ENCODE results near the gene KCND3. TPM values are rescaled to one million over a fixed set of nuclear protein-coding genes. Genes with fewer than 3 reads are reported as not detected.

KCND3 gene
- polyA plus RNA-seq (2013, experiment 1 of 4) = 0.98 TPM
- 0.85 TPM for polyA plus RNA-seq (2013, experiment 2 of 4)
- 0.43 TPM for polyA plus RNA-seq (2013, experiment 3 of 4)
- 0.81 TPM for polyA plus RNA-seq (2013, experiment 4 of 4)

DNA sequence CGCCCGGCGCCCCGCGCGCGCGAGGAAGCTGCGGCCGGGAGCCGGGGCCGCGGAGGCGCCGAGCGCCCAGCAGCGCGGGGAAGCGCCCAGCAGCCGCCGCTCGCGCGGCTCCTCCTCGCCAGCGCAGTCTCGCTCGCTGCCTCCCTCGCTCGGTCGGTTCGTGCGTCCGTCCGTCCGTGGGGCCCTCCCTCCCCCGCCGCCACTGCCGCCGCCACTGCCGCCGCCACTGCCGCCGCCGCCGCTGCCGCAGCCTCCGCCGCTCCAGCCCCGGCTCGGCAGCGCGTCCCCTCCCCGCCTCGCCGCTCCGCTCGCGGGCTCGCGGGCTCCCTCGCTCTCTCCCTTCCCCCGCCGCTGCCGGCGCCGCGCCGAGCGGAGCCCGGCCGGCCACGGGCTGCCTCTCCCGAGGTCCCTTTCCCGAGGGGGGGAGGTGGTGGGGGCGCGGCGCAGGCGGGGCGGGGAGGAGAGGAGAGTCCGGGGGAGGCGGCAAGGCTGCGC is at the start of gene KCND3:
KCND3 (minus strand) TSS at position 138 of the 495 bp plus-strand sequence.
- peak within 1 kb of the TSS; percentile 36 for H3K4me3 ChIP-seq (ENCODE audit: insufficient read depth, low read depth, low read length)
- H3K36me3 ChIP-seq (ENCODE audit: control insufficient read depth, insufficient read depth, low read length) = no peaks in the 10 kb centered on the region
- no peaks in the 10 kb centered on the region for H3K9me3 ChIP-seq (ENCODE audit: control insufficient read depth, low read length)
- 0 to 1% methylated on average over 81 to 83 of the region's 83 CpGs for WGBS, 2 experiments
- H3K27ac ChIP-seq (ENCODE audit: insufficient read depth, low read depth, low read length, poor library complexity, severe bottlenecking) = no peak within 1 kb of the TSS
- peaks cover 70% of the 10 kb centered on the region for H3K27me3 ChIP-seq (ENCODE audit: control insufficient read depth, insufficient read depth, low read length, poor library complexity, severe bottlenecking)
- H3K4me1 ChIP-seq (ENCODE audit: control insufficient read depth, insufficient read depth, low read length) = peaks cover 8% of the 10 kb centered on the region

DNA sequence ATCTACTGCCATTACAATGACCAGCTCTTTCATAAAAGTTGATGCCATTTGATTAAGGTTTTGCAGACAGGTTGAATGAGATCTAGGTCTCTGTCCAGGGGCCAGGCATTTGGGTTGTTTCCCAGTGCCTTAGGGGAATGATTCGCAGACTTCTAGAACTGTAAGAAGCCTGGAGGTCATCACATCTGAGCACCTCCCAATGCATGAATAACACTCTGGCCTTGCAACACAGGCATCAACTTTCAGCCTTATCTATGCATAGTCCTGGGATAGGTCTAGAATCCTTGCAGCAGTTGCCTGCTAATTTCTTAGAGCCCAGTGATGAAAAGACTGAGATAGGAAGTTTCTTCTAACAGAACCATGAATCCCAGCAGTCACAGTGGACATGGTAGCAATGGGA is 44.8 kb upstream of the KCND3 start:
- 97 to 100% methylated on average over 1 of the region's 1 CpG for WGBS, 2 experiments
- Histone ChIP-seq H3K27me3 (ENCODE audit: control insufficient read depth, insufficient read depth, low read length, poor library complexity, severe bottlenecking) (no peaks in the 10 kb centered on the region), H3K36me3 (ENCODE audit: control insufficient read depth, insufficient read depth, low read length) (no peaks in the 10 kb centered on the region), H3K27ac (ENCODE audit: insufficient read depth, low read depth, low read length, poor library complexity, severe bottlenecking) (no peak overlapping the region), H3K4me3 (ENCODE audit: insufficient read depth, low read depth, low read length) (no peak overlapping the region), H3K9me3 (ENCODE audit: control insufficient read depth, low read length) (no peaks in the 10 kb centered on the region), H3K4me1 (ENCODE audit: control insufficient read depth, insufficient read depth, low read length) (no peaks in the 10 kb centered on the region)

DNA sequence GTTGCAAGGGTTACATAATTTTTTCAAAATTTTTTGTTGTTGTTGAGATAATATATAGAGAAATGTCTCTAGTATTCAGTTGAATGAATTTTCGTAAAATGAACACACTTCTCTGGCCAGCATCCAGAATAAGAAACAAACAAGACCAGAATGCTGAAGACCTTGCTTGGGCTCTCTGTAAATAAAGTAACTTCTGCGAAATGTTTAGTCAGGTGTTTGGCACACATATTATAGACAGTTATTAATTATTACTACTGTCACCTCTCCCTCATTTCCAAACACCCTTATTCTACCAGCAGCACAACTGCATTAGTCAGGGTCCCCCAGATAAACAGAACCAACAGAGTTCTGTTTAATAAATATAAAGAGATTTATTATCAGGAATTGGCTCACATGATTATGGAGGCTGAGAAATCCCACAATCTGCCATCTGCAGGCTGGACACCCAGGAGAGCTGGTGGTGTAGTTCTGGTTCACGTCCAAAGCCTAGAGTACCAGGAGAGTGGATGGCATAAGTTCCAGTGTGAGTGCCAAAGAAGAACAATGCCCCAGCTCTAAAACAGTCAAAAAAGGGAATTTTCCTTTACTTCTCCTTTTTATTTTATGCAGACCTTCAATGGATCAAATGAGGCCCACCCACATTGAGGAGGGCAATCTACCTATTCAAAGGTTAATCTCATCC is 44.1 kb upstream of the KCND3 start:
- Histone ChIP-seq H3K36me3 (ENCODE audit: control insufficient read depth, insufficient read depth, low read length) (no peaks in the 10 kb centered on the region), H3K27me3 (ENCODE audit: control insufficient read depth, insufficient read depth, low read length, poor library complexity, severe bottlenecking) (no peaks in the 10 kb centered on the region), H3K4me3 (ENCODE audit: insufficient read depth, low read depth, low read length) (no peak overlapping the region), H3K4me1 (ENCODE audit: control insufficient read depth, insufficient read depth, low read length) (no peaks in the 10 kb centered on the region), H3K27ac (ENCODE audit: insufficient read depth, low read depth, low read length, poor library complexity, severe bottlenecking) (no peak overlapping the region), H3K9me3 (ENCODE audit: control insufficient read depth, low read length) (no peaks in the 10 kb centered on the region)
- 61 to 67% methylated on average over 3 of the region's 3 CpGs for WGBS, 2 experiments

DNA sequence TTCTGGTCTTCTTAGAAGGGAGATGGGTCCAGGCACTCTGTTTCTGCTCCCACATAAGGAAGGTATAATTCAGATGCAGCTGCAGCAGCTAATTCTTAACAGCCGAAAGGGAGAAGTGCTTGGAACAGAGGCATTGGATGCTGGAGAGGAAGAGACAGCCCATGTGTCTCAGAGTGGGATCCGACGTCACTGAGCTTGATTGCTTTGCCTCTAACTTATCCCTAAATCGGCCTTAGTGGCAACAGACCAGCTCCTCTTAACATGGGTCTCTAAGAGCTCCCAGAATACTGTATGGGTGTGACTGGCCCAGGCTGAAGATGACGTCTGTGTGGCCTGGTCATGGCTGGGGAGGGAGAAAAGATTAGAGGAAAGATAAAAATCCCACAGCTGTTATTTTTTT is 40.7 kb upstream of the KCND3 start:
- H3K9me3 ChIP-seq (ENCODE audit: control insufficient read depth, low read length) = no peaks in the 10 kb centered on the region
- no peaks in the 10 kb centered on the region for H3K36me3 ChIP-seq (ENCODE audit: control insufficient read depth, insufficient read depth, low read length)
- H3K27ac ChIP-seq (ENCODE audit: insufficient read depth, low read depth, low read length, poor library complexity, severe bottlenecking) = no peak overlapping the region
- H3K4me3 ChIP-seq (ENCODE audit: insufficient read depth, low read depth, low read length) = no peak overlapping the region
- H3K4me1 ChIP-seq (ENCODE audit: control insufficient read depth, insufficient read depth, low read length) = no peaks in the 10 kb centered on the region
- H3K27me3 ChIP-seq (ENCODE audit: control insufficient read depth, insufficient read depth, low read length, poor library complexity, severe bottlenecking) = no peaks in the 10 kb centered on the region
- WGBS, 2 experiments = 83 to 84% methylated on average over 5 of the region's 5 CpGs

DNA sequence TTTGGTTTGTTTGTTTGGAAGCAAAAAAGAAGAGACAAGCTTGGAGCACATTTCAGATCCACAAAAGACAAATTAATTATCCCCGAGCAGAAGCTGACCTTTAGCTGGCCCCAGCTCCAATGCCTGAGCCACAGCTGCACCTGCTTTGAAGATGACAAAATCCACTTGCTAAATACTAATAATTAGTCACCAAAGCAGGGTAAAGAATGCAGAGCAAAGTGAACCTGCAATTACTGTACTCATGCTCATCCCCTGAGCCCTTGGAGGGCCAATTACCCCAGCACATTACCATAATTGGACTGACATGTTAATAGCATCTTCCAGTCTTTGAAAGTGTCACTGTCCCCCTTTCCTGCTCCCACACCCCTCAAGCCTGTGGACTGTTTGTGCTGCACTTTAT is 38.2 kb upstream of the KCND3 start:
- 74 to 83% methylated on average over 1 of the region's 1 CpG for WGBS, 2 experiments
- Histone ChIP-seq H3K27me3 (ENCODE audit: control insufficient read depth, insufficient read depth, low read length, poor library complexity, severe bottlenecking) (no peaks in the 10 kb centered on the region), H3K27ac (ENCODE audit: insufficient read depth, low read depth, low read length, poor library complexity, severe bottlenecking) (no peak overlapping the region), H3K36me3 (ENCODE audit: control insufficient read depth, insufficient read depth, low read length) (no peaks in the 10 kb centered on the region), H3K4me3 (ENCODE audit: insufficient read depth, low read depth, low read length) (no peak overlapping the region), H3K9me3 (ENCODE audit: control insufficient read depth, low read length) (no peaks in the 10 kb centered on the region), H3K4me1 (ENCODE audit: control insufficient read depth, insufficient read depth, low read length) (no peaks in the 10 kb centered on the region)

DNA sequence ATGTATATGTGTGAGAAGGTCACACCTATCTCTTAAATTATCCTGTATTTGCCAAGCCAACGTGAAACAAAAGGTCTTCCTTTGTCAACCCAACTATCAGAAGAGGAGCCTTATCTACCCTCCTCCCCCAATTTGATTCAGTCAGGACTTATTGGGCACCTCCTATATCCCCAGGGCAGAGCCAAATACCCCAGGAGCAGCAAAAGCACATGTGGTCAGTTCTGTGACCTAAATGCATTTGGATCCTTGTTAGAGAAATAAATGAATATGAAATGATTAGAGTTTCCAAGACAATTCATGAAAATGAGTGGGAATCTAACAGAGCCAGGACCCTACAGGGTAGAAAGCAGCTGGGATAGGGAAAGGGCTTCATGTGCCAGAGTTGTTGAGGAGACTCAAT is 37.0 kb upstream of the KCND3 start:
- H3K4me1 ChIP-seq (ENCODE audit: control insufficient read depth, insufficient read depth, low read length) = no peaks in the 10 kb centered on the region
- no peaks in the 10 kb centered on the region for H3K27me3 ChIP-seq (ENCODE audit: control insufficient read depth, insufficient read depth, low read length, poor library complexity, severe bottlenecking)
- H3K36me3 ChIP-seq (ENCODE audit: control insufficient read depth, insufficient read depth, low read length) = no peaks in the 10 kb centered on the region
- H3K27ac ChIP-seq (ENCODE audit: insufficient read depth, low read depth, low read length, poor library complexity, severe bottlenecking) = no peak overlapping the region
- H3K9me3 ChIP-seq (ENCODE audit: control insufficient read depth, low read length) = no peaks in the 10 kb centered on the region
- WGBS, 2 experiments = 86 to 89% methylated on average over 1 of the region's 1 CpG
- H3K4me3 ChIP-seq (ENCODE audit: insufficient read depth, low read depth, low read length) = no peak overlapping the region

DNA sequence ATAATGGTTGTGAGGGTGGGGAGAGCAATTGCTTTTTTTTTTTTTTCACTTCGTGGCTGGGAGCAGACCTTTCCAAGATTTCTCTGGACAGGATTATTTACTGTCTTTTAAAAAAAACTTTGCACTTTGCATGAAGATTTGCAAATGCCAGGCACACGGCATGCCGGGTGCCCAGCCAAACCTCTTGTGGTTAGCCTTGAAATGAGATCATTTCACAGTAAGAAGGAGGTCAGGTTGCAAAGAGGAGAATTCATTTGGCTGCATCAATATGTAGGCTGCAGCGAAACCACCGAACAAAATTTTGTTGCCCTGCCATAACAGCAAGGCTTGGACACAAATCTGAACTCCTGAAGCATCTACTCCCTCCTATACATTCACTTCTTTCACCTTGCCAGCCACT is 36.5 kb upstream of the KCND3 start:
- H3K9me3 ChIP-seq (ENCODE audit: control insufficient read depth, low read length) = no peaks in the 10 kb centered on the region
- H3K4me3 ChIP-seq (ENCODE audit: insufficient read depth, low read depth, low read length) = no peak overlapping the region
- no peaks in the 10 kb centered on the region for H3K4me1 ChIP-seq (ENCODE audit: control insufficient read depth, insufficient read depth, low read length)
- H3K27me3 ChIP-seq (ENCODE audit: control insufficient read depth, insufficient read depth, low read length, poor library complexity, severe bottlenecking) = no peaks in the 10 kb centered on the region
- no peaks in the 10 kb centered on the region for H3K36me3 ChIP-seq (ENCODE audit: control insufficient read depth, insufficient read depth, low read length)
- WGBS, 2 experiments = 84 to 87% methylated on average over 5 of the region's 5 CpGs
- no peak overlapping the region for H3K27ac ChIP-seq (ENCODE audit: insufficient read depth, low read depth, low read length, poor library complexity, severe bottlenecking)

DNA sequence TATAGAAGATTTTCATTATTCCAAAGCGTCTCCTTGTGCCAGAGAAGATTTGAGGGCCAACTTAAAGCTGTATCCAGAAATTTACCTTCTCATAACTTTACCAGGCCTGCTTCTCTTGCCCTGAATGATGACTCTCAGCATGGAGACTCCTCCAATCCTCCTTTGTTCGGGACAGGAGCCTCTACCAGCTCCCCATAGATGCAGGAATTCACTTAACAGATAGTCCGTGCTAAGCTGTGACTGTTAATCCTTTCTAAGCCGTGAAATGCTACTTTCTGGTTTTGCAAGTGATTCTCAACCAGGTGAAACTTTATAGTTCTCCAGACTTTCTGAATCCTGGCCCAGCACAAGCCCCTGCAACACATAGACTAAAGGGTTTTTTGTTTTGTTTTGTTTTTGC is 31.8 kb upstream of the KCND3 start:
- H3K27me3 ChIP-seq (ENCODE audit: control insufficient read depth, insufficient read depth, low read length, poor library complexity, severe bottlenecking) = no peaks in the 10 kb centered on the region
- no peak overlapping the region for H3K4me3 ChIP-seq (ENCODE audit: insufficient read depth, low read depth, low read length)
- WGBS, 2 experiments = 41 to 55% methylated on average over 4 of the region's 4 CpGs
- peaks cover 9% of the 10 kb centered on the region for H3K4me1 ChIP-seq (ENCODE audit: control insufficient read depth, insufficient read depth, low read length)
- H3K27ac ChIP-seq (ENCODE audit: insufficient read depth, low read depth, low read length, poor library complexity, severe bottlenecking) = no peak overlapping the region
- no peaks in the 10 kb centered on the region for H3K36me3 ChIP-seq (ENCODE audit: control insufficient read depth, insufficient read depth, low read length)
- no peaks in the 10 kb centered on the region for H3K9me3 ChIP-seq (ENCODE audit: control insufficient read depth, low read length)

DNA sequence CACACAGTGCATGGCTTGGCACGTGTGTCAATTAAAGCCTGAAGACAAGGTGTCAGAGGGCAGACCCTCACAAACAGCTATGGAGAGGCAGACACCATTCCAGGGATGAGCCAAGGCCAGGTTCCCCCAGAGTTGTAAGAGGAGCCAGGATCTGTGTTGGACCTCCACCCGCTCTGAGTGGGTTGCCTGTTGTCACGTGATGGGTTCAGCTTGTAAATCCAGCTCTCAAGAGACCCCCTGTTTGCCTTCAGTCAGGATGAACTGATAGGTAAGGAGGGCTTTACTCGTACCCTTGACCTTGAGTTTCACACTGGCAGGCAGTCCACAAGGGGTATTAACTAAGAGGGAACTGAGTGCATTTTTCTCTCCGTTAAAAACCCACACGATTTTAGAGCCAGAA is 27.7 kb upstream of the KCND3 start:
- 74 to 85% methylated on average over 6 of the region's 6 CpGs for WGBS, 2 experiments

DNA sequence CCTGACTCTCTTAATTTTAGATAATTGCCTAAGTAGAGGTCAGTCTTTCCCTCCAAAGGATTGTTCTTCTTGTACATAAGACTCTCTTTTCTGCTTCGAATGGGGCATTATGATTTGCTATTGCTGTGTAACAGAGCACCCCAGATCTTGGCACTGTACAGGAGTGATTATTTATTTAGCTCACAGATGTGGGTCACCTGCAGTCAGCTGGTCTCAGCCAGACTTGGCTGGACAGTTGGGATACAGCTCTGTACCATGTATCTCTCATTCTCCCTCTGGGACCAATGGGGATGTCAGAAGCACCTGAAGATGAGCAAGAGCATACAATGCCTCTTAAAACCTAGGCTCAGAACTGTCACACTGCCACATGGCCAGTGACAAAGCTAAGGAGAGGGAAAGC is 23.4 kb upstream of the KCND3 start:
- no peak overlapping the region for H3K27ac ChIP-seq (ENCODE audit: insufficient read depth, low read depth, low read length, poor library complexity, severe bottlenecking)
- 92 to 100% methylated on average over 1 of the region's 1 CpG for WGBS, 2 experiments
- H3K4me1 ChIP-seq (ENCODE audit: control insufficient read depth, insufficient read depth, low read length) = no peaks in the 10 kb centered on the region
- no peaks in the 10 kb centered on the region for H3K36me3 ChIP-seq (ENCODE audit: control insufficient read depth, insufficient read depth, low read length)
- no peaks in the 10 kb centered on the region for H3K27me3 ChIP-seq (ENCODE audit: control insufficient read depth, insufficient read depth, low read length, poor library complexity, severe bottlenecking)
- H3K9me3 ChIP-seq (ENCODE audit: control insufficient read depth, low read length) = no peaks in the 10 kb centered on the region
- H3K4me3 ChIP-seq (ENCODE audit: insufficient read depth, low read depth, low read length) = no peak overlapping the region

More for the DNA sequence above, 27.7 kb upstream of the KCND3 start:
- Histone ChIP-seq H3K27me3 (ENCODE audit: control insufficient read depth, insufficient read depth, low read length, poor library complexity, severe bottlenecking) (no peaks in the 10 kb centered on the region), H3K9me3 (ENCODE audit: control insufficient read depth, low read length) (no peaks in the 10 kb centered on the region), H3K36me3 (ENCODE audit: control insufficient read depth, insufficient read depth, low read length) (no peaks in the 10 kb centered on the region), H3K27ac (ENCODE audit: insufficient read depth, low read depth, low read length, poor library complexity, severe bottlenecking) (no peak overlapping the region), H3K4me3 (ENCODE audit: insufficient read depth, low read depth, low read length) (no peak overlapping the region), H3K4me1 (ENCODE audit: control insufficient read depth, insufficient read depth, low read length) (peaks cover 9% of the 10 kb centered on the region)

Data from ectodermal cell (in vitro differentiated cells).